Osteoblast (primary cell): ENCODE results near the gene CNKSR3. TPM values are rescaled to one million over a fixed set of nuclear protein-coding genes. Genes with fewer than 3 reads are reported as not detected.

Experiments
- DNase-seq: peaks from one replicate; pipeline ENCODE4 v3.0.0; 2011; ENCODE audit warnings: low spot score, mixed read lengths; ENCODE audit not compliant: insufficient read length; ENCODE audit errors: missing footprints
- H2AFZ ChIP-seq: 2 replicates; pipeline ENCODE4 v1.6.0; 2011; ENCODE audit warnings: mild to moderate bottlenecking, low read length
- H3K27ac ChIP-seq: 2 replicates; pipeline ENCODE4 v1.5.1; 2011; ENCODE audit warnings: mild to moderate bottlenecking, low read depth, low read length, moderate library complexity
- H3K27me3 ChIP-seq: 2 replicates; pipeline ENCODE4 v1.6.0; 2012; ENCODE audit warnings: mild to moderate bottlenecking, control low read depth, inconsistent platforms, low read length, moderate library complexity; ENCODE audit not compliant: insufficient read depth
- H3K36me3 ChIP-seq: 2 replicates; pipeline ENCODE4 v1.5.1; 2011; ENCODE audit warnings: mild to moderate bottlenecking, low read length, control low read depth, moderate library complexity; ENCODE audit not compliant: insufficient read depth
- H3K4me1 ChIP-seq: 2 replicates; pipeline ENCODE4 v1.5.1; 2011; ENCODE audit warnings: mild to moderate bottlenecking, low read length, control low read depth, moderate library complexity; ENCODE audit not compliant: insufficient read depth
- H3K4me2 ChIP-seq: 2 replicates; pipeline ENCODE4 v1.6.0; 2011; ENCODE audit warnings: mild to moderate bottlenecking, low read length; ENCODE audit not compliant: insufficient read depth
- H3K4me3 ChIP-seq: fragments of 200-600 bp; sonication (generic); 3 replicates; pipeline ENCODE4 v1.5.1; 2012; ENCODE audit warnings: mild to moderate bottlenecking, low read length, inconsistent platforms; ENCODE audit not compliant: insufficient read depth
- H3K79me2 ChIP-seq: 2 replicates; pipeline ENCODE4 v1.6.0; 2012; ENCODE audit warnings: mild to moderate bottlenecking, low read length, control low read depth, inconsistent platforms; ENCODE audit not compliant: insufficient read depth
- H3K9me3 ChIP-seq: 2 replicates; pipeline ENCODE4 v1.5.1; 2011; ENCODE audit warnings: low read depth, low read length, control low read depth
- H4K20me1 ChIP-seq: 2 replicates; pipeline ENCODE4 v1.6.0; 2012; ENCODE audit warnings: mild to moderate bottlenecking, low read length, control low read depth; ENCODE audit not compliant: insufficient read depth
- total RNA-seq: library from RNA; depleted of rRNA; stranded (reverse); fragments of >200 nt; gene quantifications from 2 replicates; pipeline ENCODE4 v1.2.3, GENCODE V29; 2012
- TF ChIP-seq, protein P1 (sequence below): IDR thresholded peaks from 2 replicates; pipeline ENCODE4 v1.5.1; 2011; ENCODE audit warnings: mild to moderate bottlenecking, low read depth, low read length, moderate library complexity; ENCODE audit errors: extremely low read depth

Gene CNKSR3
- total RNA-seq, 1 donor, result 5.4 TPM

DNA sequence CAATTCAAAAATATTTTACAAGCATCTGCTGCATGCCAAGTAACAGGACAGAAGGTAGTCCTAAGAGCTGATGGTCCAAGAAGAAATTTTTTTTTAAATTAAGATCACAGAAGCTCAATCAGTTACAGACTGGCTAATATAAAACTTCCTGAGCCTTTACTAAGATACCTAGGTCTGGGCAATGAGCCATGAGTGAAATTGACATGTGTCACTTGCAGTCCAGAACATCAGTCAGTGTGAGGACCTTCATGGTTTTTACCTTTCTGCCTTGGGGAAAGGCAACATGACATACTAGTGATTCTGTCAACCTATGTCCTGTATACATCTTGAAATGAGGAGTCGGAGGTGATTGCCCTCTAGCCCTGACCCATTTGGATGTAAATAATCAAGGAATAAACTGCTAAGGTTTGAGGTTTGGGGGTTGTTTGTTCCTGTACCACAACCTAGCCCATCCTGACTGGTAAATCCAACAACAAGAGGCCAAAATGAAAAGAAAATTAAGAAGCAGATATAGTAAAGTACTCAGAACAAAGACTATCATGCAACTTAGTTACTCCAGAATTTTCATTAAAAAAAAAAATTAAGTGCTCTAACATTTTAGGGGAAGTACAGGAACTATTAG lies 70.0 kb downstream of the CNKSR3 start:
- Histone ChIP-seq H3K4me2 (no peak overlapping the region), H3K4me3 (no peak overlapping the region), H3K9me3 (no peaks in the 10 kb centered on the region), H3K27ac (no peak overlapping the region), H3K79me2 (no peaks in the 10 kb centered on the region), H3K36me3 (no peaks in the 10 kb centered on the region), H3K4me1 (no peaks in the 10 kb centered on the region), H2AFZ (no peak overlapping the region), H4K20me1 (no peaks in the 10 kb centered on the region), H3K27me3 (no peaks in the 10 kb centered on the region)
- TF ChIP-seq, protein P1, sequence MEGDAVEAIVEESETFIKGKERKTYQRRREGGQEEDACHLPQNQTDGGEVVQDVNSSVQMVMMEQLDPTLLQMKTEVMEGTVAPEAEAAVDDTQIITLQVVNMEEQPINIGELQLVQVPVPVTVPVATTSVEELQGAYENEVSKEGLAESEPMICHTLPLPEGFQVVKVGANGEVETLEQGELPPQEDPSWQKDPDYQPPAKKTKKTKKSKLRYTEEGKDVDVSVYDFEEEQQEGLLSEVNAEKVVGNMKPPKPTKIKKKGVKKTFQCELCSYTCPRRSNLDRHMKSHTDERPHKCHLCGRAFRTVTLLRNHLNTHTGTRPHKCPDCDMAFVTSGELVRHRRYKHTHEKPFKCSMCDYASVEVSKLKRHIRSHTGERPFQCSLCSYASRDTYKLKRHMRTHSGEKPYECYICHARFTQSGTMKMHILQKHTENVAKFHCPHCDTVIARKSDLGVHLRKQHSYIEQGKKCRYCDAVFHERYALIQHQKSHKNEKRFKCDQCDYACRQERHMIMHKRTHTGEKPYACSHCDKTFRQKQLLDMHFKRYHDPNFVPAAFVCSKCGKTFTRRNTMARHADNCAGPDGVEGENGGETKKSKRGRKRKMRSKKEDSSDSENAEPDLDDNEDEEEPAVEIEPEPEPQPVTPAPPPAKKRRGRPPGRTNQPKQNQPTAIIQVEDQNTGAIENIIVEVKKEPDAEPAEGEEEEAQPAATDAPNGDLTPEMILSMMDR, result no peak
- DNase-seq, result no peak

DNA sequence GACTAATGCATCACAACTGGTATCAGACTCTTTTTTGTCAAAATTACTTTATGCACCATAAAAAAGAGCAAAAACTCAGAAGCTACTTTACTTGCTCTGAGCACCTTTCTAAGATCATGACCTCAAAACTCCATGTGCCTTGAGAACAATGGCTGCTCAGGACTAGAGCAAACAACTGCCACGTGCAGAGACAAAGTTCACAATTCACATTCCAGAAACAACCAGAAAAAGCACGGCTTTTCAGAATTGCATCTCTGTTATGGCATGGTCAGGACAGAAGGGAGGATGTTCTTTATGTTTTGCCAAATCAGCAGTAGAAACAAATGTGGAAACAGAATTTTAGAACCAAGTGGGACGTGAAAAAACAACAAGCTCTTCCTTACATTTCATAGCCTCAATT lies 70.5 kb downstream of the CNKSR3 start:
- Histone ChIP-seq H3K4me1 (no peaks in the 10 kb centered on the region), H3K4me2 (no peak overlapping the region)

DNA sequence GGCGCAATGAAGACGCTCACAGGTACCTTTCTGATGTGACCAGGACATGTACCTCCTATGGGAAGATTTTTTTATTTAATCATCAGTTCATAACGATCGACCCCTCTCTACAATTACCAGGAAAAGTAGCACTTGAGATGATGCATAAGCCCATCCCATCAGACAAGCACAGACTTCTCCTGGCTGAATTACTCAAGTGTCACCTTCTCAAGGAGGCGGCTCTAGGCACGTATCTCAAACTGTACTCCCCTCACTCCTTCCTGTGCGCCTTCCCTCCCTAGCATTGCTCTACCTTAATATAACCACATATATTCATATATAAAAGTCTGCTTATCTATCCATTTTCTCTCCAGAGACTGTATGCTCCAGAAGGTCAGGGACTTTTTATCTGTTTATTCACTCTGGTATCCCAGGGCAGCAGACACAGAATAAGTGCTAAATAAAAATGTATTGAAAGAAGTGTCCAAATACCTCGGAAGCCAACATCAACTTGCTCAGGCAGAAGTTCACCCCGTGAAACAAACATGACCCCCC lies 71.5 kb downstream of the CNKSR3 start:
- H3K79me2 ChIP-seq, result no peaks in the 10 kb centered on the region
- TF ChIP-seq, protein P1, result no peak
- no peak overlapping the region for H3K4me3 ChIP-seq
- H3K4me1 ChIP-seq, result peaks cover under 1% of the 10 kb centered on the region
- no peak overlapping the region for H2AFZ ChIP-seq
- H3K27ac ChIP-seq, result no peak overlapping the region
- no peaks in the 10 kb centered on the region for H3K9me3 ChIP-seq
- no peaks in the 10 kb centered on the region for H3K36me3 ChIP-seq
- no peaks in the 10 kb centered on the region for H3K27me3 ChIP-seq
- no peak for DNase-seq
- no peak overlapping the region for H3K4me2 ChIP-seq
- H4K20me1 ChIP-seq, result no peaks in the 10 kb centered on the region

More for the DNA sequence above, 70.5 kb downstream of the CNKSR3 start:
- TF ChIP-seq, protein P1, result no peak
- H3K27me3 ChIP-seq, result no peaks in the 10 kb centered on the region
- H2AFZ ChIP-seq, result no peak overlapping the region
- no peaks in the 10 kb centered on the region for H3K79me2 ChIP-seq
- no peaks in the 10 kb centered on the region for H3K36me3 ChIP-seq
- no peaks in the 10 kb centered on the region for H3K9me3 ChIP-seq
- no peak for DNase-seq
- no peak overlapping the region for H3K27ac ChIP-seq
- H4K20me1 ChIP-seq, result no peaks in the 10 kb centered on the region
- no peak overlapping the region for H3K4me3 ChIP-seq

DNA sequence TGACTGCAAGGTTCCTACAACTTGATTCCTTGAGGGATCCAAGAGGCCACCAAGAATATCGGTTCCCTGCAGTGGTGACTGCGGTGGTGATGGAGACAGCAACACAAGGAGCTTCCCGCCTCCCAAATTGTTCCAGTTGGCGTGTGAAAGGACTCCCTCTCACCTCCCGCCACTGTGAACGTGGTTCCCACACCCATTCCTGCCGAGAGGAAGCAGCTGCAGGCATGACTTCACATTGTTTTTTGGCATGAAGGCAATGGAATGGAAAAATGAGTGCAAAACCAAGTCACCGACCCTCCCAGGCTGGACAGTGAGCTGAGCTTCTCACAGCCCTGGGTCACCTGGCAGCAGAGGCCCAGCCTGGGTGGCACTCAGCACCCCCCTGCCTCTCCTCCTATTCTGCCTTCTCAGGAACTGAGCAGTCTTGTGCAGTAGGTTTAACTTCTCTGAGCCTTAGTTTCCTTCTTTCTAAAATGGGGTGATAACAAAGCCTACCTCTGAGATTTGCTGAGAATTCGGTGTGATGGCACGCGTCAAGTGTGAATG lies 75.0 kb downstream of the CNKSR3 start:
- Histone ChIP-seq H3K27me3 (no peaks in the 10 kb centered on the region), H3K27ac (no peak overlapping the region), H3K4me2 (no peak overlapping the region), H3K79me2 (no peaks in the 10 kb centered on the region), H2AFZ (no peak overlapping the region), H3K4me3 (no peak overlapping the region), H3K9me3 (no peaks in the 10 kb centered on the region), H3K4me1 (peaks cover 16% of the 10 kb centered on the region), H3K36me3 (no peaks in the 10 kb centered on the region), H4K20me1 (no peaks in the 10 kb centered on the region)
- TF ChIP-seq, protein P1, result no peak
- DNase-seq, result no peak
